HepG2 (cell line): ENCODE measurements around the gene FBXW12. TPM values are rescaled to one million over a fixed set of nuclear protein-coding genes. Genes with fewer than 3 reads are reported as not detected.

Source experiments
- ATAC-seq: fragments of 200-7000 bp; cut with Tn5 transposase; 3 replicates; pipeline ENCODE4 v1.9.1; 2020; ENCODE audit warnings: mild to moderate bottlenecking, moderate library complexity
- BruUV-seq: library from RNA; stranded (reverse); fragments of 400-500 nt; replicated peaks from 2 replicates; lab custom pipeline; 2021; lab: Mats Ljungman, UMichigan
- CTCF ChIA-PET: fragments of 300-600 bp; formaldehyde crosslinking; extraction: SDS; loops from one replicate; lab custom pipeline; 2021; ENCODE audit warnings: low total read pairs, inconsistent platforms, low intra/inter-chr PET ratio; lab: Yijun Ruan, JAX
- POLR2A ChIA-PET: fragments of 350-600 bp; sonication (Branson Sonifier 250); formaldehyde crosslinking; loops from one replicate; lab custom pipeline; 2020; ENCODE audit warnings: antibody characterized with exemption, inconsistent platforms; lab: Yijun Ruan, JAX
- DNase-seq: peaks from one replicate; pipeline ENCODE4 v3.0.0-alpha.2; 2015; ENCODE audit warnings: low spot score
- FAIRE-seq: peaks from 3 replicates; lab custom pipeline; 2011; peaks lifted over from hg19 to GRCh38; lab: Jason Lieb, UNC
- H2AFZ ChIP-seq: one replicate; pipeline ENCODE4 v1.6.1; 2011; ENCODE audit warnings: low read length, inconsistent platforms
- H3K27ac ChIP-seq: fragments of 300-600 bp; 3 replicates; pipeline ENCODE4 v1.8.0; 2011; ENCODE audit warnings: mixed run types, mild to moderate bottlenecking, mixed read lengths, low read length, inconsistent platforms; ENCODE audit not compliant: insufficient read depth; ENCODE audit errors: extremely low read length
- H3K27me3 ChIP-seq, 2 experiments: fragments of 200-600 bp in 1 of 2; 2 replicates in 1 of 2; 3 replicates in 1 of 2; pipeline versions ENCODE4 v1.6.0 to v1.8.0; 2011; ENCODE audit warnings: low read length in 2 of 2, mild to moderate bottlenecking in 2 of 2, moderate library complexity in 2 of 2, inconsistent platforms in 1 of 2; ENCODE audit not compliant: insufficient read depth in 2 of 2, control insufficient read depth in 1 of 2
- H3K36me3 ChIP-seq, 2 experiments: fragments of 200-600 bp in 1 of 2; replicated peaks in 1 of 2; 2 replicates in 1 of 2; 3 replicates in 1 of 2; pipeline versions ENCODE4 v1.5.1 to v1.8.0; 2011; ENCODE audit warnings: low read length in 2 of 2, inconsistent platforms in 1 of 2; ENCODE audit not compliant: insufficient read depth in 2 of 2, control insufficient read depth in 1 of 2
- H3K4me1 ChIP-seq: 2 replicates; pipeline ENCODE4 v1.5.1; 2012; ENCODE audit warnings: low read length, inconsistent platforms; ENCODE audit not compliant: insufficient read depth
- H3K4me2 ChIP-seq: 2 replicates; pipeline ENCODE4 v1.6.0; 2011; ENCODE audit warnings: low read depth, low read length, inconsistent platforms
- H3K4me3 ChIP-seq, 3 experiments: fragments of 200-600 bp in 1 of 3; sonication (generic), shearing (Covaris generic) in 1 of 3; replicated peaks in 1 of 3; 2 replicates each; pipeline ENCODE4 v1.5.1; 2011 to 2016; ENCODE audit warnings: low read length in 3 of 3, inconsistent platforms in 2 of 3, low read depth in 2 of 3, mild to moderate bottlenecking in 2 of 3, control low read depth in 1 of 3, mixed read lengths in 1 of 3; ENCODE audit not compliant: insufficient read depth in 1 of 3
- H3K79me2 ChIP-seq: one replicate; pipeline ENCODE4 v1.6.1; 2011; ENCODE audit warnings: low read length, inconsistent platforms; ENCODE audit not compliant: insufficient read depth
- H3K9ac ChIP-seq: 2 replicates; pipeline ENCODE4 v1.6.0; 2011; ENCODE audit warnings: mild to moderate bottlenecking, low read depth, low read length, inconsistent platforms; ENCODE audit not compliant: insufficient read depth
- H3K9me3 ChIP-seq: 2 replicates; pipeline ENCODE4 v1.5.1; 2012; ENCODE audit warnings: mild to moderate bottlenecking, low read length
- H4K20me1 ChIP-seq: 2 replicates; pipeline ENCODE4 v1.6.0; 2011; ENCODE audit warnings: inconsistent platforms, mild to moderate bottlenecking, low read length, moderate library complexity; ENCODE audit not compliant: insufficient read depth
- ARNT ChIP-seq: fragments of 450-650 bp; IDR thresholded peaks from 2 replicates; pipeline ENCODE4 v1.6.1; 2017
- ETS1 ChIP-seq: sonication (generic); formaldehyde crosslinking; IDR thresholded peaks from 2 replicates; pipeline ENCODE4 v1.4.0; 2020; ENCODE audit warnings: missing genetic modification reagents
- FOSL2 ChIP-seq: sonication (generic); formaldehyde crosslinking; IDR thresholded peaks from 2 replicates; pipeline ENCODE4 v1.4.0; 2020; ENCODE audit warnings: missing genetic modification reagents
- HIVEP1 ChIP-seq: sonication (generic); formaldehyde crosslinking; IDR thresholded peaks from 2 replicates; pipeline ENCODE4 v1.4.0; 2020; ENCODE audit warnings: mild to moderate bottlenecking, missing genetic modification reagents
- HOXA5 ChIP-seq: sonication (generic); formaldehyde crosslinking; IDR thresholded peaks from 2 replicates; pipeline ENCODE4 v1.4.0; 2020; ENCODE audit warnings: missing genetic modification reagents
- KAT8 ChIP-seq: IDR thresholded peaks from 2 replicates; pipeline ENCODE4 v1.6.1; 2016; ENCODE audit warnings: missing genetic modification reagents, missing compliant biosample characterization
- KDM2A ChIP-seq: sonication (generic); formaldehyde crosslinking; IDR thresholded peaks from 2 replicates; pipeline ENCODE4 v1.4.0; 2020; ENCODE audit warnings: low read depth, missing genetic modification reagents, borderline replicate concordance
- MTERF4 ChIP-seq: sonication (generic); formaldehyde crosslinking; IDR thresholded peaks from 2 replicates; pipeline ENCODE4 v1.8.0; 2023; ENCODE audit warnings: mild to moderate bottlenecking, missing genetic modification reagents
- NFE2L2 ChIP-seq: fragments of 150-350 bp; IDR thresholded peaks from 2 replicates; pipeline ENCODE4 v1.6.1; 2014; ENCODE audit warnings: low read length
- ZKSCAN1 ChIP-seq: fragments of 150-350 bp; IDR thresholded peaks from 2 replicates; pipeline ENCODE4 v1.6.1; 2014; ENCODE audit warnings: low read length
- ZNF205 ChIP-seq: IDR thresholded peaks from 2 replicates; pipeline ENCODE4 v1.6.1; 2018; ENCODE audit warnings: missing biosample characterization, missing genetic modification reagents
- ZNF24 ChIP-seq: fragments of 450-650 bp; IDR thresholded peaks from 2 replicates; pipeline ENCODE4 v1.6.1; 2017; ENCODE audit warnings: antibody characterized with exemption, mild to moderate bottlenecking
- ZNF431 ChIP-seq: sonication (generic); formaldehyde crosslinking; IDR thresholded peaks from 2 replicates; pipeline ENCODE4 v1.9.0; 2022; ENCODE audit warnings: missing genetic modification reagents, low read depth, mild to moderate bottlenecking, borderline replicate concordance
- ZNF563 ChIP-seq: sonication (generic); formaldehyde crosslinking; IDR thresholded peaks from 2 replicates; pipeline ENCODE4 v1.8.0; 2022; ENCODE audit warnings: mild to moderate bottlenecking, moderate library complexity, missing genetic modification reagents
- ZNF619 ChIP-seq: sonication (generic); formaldehyde crosslinking; IDR thresholded peaks from 2 replicates; pipeline ENCODE4 v1.4.0; 2020; ENCODE audit warnings: mild to moderate bottlenecking, missing genetic modification reagents
- ZNF772 ChIP-seq: sonication (generic); formaldehyde crosslinking; IDR thresholded peaks from 2 replicates; pipeline ENCODE4 v1.5.0; 2020; ENCODE audit warnings: mild to moderate bottlenecking, missing genetic modification reagents
- in situ Hi-C: cut with HindIII; loops from 2 replicates; pipeline ENCODE4 v1.10.0; 2017; ENCODE audit warnings: low pct_unique_long_range_greater_than_20kb; ENCODE audit not compliant: extremely low pct_ligation_motif_present
- intact Hi-C: fragments of 100-400 bp; cut with micrococcal nuclease; formaldehyde crosslinking; loops from one replicate; pipeline ENCODE4 v1.10.0; 2022; ENCODE audit not compliant: unreplicated experiment
- polyA plus RNA-seq, 8 experiments: library from polyadenylated mRNA; depleted of rRNA in 3 of 8; stranded (reverse) in 7 of 8; unstranded in 1 of 8; fragments of >200 nt; fragmentation: Illumina TruSeq in 4 of 8; extraction: Trizol in 4 of 8; gene quantifications; 2 replicates each; pipeline versions ENCODE4 v1.2.1 to v1.2.3, GENCODE V29; 2011 to 2016; ENCODE audit warnings: low read depth in 4 of 8, missing spikeins in 1 of 8, mixed read lengths in 1 of 8; ENCODE audit not compliant: insufficient read depth in 1 of 8
- total RNA-seq, 5 experiments: library from RNA; depleted of rRNA; stranded (reverse); fragments of >200 nt; fragmentation: Illumina TruSeq; extraction: Trizol; gene quantifications; 2 replicates each; pipeline ENCODE4 v1.2.3, GENCODE V29; 2016; ENCODE audit warnings: low read depth in 1 of 5
- TF ChIP-seq, protein P1 (sequence below): sonication (generic); formaldehyde crosslinking; conservative IDR thresholded peaks from 2 replicates; pipeline ENCODE4 v1.4.0; 2020; ENCODE audit warnings: mild to moderate bottlenecking, missing genetic modification reagents, moderate library complexity
- TF ChIP-seq, protein P2 (sequence below): sonication (generic); formaldehyde crosslinking; IDR thresholded peaks from 2 replicates; pipeline ENCODE4 v1.5.1; 2020; ENCODE audit warnings: mild to moderate bottlenecking, missing genetic modification reagents

Gene FBXW12
- total and polyA plus RNA-seq, 2 of the 13 experiments (the other 11 are each of a cell fraction or from before 2014, with no cell fraction given): not detected

DNA sequence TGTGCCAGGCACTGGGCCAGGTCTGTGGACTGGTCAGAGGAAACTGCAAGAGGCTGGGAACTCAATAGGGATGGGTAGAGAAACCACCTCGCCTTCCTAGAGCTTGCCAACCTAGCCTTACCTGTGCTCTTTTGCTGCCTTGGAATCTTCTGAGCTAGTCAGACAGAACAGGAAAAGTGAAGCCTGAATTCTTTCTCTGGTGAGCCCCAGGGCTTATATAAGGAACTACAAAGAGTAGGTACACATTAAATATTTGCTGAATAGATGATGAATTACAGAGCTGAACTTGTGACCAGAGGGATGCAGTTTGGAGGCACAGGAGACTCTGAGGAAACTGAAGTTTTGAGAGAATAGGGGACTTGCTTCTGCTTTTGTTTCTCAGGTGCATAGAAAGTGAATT lies 15.6 kb upstream of the FBXW12 start (continued):
- TF ChIP-seq FOSL2 (CRISPR knock-in tag) (no peak), KDM2A (CRISPR knock-in tag) (no peak), HIVEP1 (CRISPR knock-in tag) (no peak), ZKSCAN1 (peak; percentile 79)

- Histone ChIP-seq H3K4me2 (no peak overlapping the region), H3K9ac (no peak overlapping the region), H3K4me3 (no peak overlapping the region), H3K36me3 (no peaks in the 10 kb centered on the region), H3K79me2 (no peaks in the 10 kb centered on the region), H3K27ac (no peak overlapping the region), H3K4me1 (peaks cover 11% of the 10 kb centered on the region), H4K20me1 (no peaks in the 10 kb centered on the region), H2AFZ (no peak overlapping the region), H3K27me3 (0 out of 5 replicates have a peak, but pooled peaks cover 0 to 1% of the 10 kb centered on the region in 2 experiments), H3K9me3 (no peaks in the 10 kb centered on the region)
- no peak for ATAC-seq
- DNase-seq: no peak
- no TSS peak for BruUV-seq
- ChIA-PET POLR2A (no interaction called here), CTCF (no interaction called here)
- in situ Hi-C loops: no loop called here
- intact Hi-C loops: no loop called here
- no peak for FAIRE-seq
- no peak for TF ChIP-seq ETS1 (CRISPR knock-in tag)
- no peak for TF ChIP-seq ZNF619
- no peak for TF ChIP-seq ARNT
- no peak for TF ChIP-seq HOXA5 (CRISPR knock-in tag)
- no peak for TF ChIP-seq ZNF205 (CRISPR knock-in tag)
- TF ChIP-seq ZNF24: no peak
- TF ChIP-seq, protein P1, sequence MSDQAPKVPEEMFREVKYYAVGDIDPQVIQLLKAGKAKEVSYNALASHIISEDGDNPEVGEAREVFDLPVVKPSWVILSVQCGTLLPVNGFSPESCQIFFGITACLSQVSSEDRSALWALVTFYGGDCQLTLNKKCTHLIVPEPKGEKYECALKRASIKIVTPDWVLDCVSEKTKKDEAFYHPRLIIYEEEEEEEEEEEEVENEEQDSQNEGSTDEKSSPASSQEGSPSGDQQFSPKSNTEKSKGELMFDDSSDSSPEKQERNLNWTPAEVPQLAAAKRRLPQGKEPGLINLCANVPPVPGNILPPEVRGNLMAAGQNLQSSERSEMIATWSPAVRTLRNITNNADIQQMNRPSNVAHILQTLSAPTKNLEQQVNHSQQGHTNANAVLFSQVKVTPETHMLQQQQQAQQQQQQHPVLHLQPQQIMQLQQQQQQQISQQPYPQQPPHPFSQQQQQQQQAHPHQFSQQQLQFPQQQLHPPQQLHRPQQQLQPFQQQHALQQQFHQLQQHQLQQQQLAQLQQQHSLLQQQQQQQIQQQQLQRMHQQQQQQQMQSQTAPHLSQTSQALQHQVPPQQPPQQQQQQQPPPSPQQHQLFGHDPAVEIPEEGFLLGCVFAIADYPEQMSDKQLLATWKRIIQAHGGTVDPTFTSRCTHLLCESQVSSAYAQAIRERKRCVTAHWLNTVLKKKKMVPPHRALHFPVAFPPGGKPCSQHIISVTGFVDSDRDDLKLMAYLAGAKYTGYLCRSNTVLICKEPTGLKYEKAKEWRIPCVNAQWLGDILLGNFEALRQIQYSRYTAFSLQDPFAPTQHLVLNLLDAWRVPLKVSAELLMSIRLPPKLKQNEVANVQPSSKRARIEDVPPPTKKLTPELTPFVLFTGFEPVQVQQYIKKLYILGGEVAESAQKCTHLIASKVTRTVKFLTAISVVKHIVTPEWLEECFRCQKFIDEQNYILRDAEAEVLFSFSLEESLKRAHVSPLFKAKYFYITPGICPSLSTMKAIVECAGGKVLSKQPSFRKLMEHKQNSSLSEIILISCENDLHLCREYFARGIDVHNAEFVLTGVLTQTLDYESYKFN (CRISPR knock-in tag): no peak
- TF ChIP-seq ZNF563 (CRISPR knock-in tag): no peak
- no peak for TF ChIP-seq NFE2L2
- TF ChIP-seq ZNF431 (CRISPR knock-in tag): no peak
- TF ChIP-seq, protein P2, sequence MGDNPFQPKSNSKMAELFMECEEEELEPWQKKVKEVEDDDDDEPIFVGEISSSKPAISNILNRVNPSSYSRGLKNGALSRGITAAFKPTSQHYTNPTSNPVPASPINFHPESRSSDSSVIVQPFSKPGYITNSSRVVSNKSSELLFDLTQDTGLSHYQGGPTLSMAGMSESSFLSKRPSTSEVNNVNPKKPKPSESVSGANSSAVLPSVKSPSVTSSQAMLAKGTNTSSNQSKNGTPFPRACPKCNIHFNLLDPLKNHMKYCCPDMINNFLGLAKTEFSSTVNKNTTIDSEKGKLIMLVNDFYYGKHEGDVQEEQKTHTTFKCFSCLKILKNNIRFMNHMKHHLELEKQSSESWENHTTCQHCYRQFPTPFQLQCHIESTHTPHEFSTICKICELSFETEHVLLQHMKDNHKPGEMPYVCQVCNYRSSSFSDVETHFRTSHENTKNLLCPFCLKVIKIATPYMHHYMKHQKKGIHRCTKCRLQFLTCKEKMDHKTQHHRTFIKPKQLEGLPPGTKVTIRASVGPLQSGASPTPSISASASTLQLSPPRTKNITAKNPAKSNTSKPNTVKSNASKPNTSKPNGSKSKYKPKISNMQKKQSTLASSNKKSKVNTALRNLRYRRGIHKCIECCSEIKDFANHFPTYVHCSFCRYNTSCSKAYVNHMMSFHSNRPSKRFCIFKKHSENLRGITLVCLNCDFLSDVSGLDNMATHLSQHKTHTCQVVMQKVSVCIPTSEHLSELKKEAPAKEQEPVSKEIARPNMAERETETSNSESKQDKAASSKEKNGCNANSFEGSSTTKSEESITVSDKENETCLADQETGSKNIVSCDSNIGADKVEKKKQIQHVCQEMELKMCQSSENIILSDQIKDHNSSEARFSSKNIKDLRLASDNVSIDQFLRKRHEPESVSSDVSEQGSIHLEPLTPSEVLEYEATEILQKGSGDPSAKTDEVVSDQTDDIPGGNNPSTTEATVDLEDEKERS: no peak
- TF ChIP-seq MTERF4 (CRISPR knock-in tag): no peak
- TF ChIP-seq ZNF772 (CRISPR knock-in tag): no peak
- TF ChIP-seq KAT8 (CRISPR knock-in tag): no peak
Measured at GRCh38 chr3:48361928-48362327, 10.1 kb upstream of the FBXW12 start.
